ENCODE data around the gene PPP5C.
A peak's percentile ranks its signal among the peaks of the same experiment; 100 is the strongest.
"Not testable (repeated sequence)": the region's sequence is repeated elsewhere in the genome, so short reads cannot be mapped to it uniquely, and the experiment has no call there.

The PPP5C gene

DNA sequence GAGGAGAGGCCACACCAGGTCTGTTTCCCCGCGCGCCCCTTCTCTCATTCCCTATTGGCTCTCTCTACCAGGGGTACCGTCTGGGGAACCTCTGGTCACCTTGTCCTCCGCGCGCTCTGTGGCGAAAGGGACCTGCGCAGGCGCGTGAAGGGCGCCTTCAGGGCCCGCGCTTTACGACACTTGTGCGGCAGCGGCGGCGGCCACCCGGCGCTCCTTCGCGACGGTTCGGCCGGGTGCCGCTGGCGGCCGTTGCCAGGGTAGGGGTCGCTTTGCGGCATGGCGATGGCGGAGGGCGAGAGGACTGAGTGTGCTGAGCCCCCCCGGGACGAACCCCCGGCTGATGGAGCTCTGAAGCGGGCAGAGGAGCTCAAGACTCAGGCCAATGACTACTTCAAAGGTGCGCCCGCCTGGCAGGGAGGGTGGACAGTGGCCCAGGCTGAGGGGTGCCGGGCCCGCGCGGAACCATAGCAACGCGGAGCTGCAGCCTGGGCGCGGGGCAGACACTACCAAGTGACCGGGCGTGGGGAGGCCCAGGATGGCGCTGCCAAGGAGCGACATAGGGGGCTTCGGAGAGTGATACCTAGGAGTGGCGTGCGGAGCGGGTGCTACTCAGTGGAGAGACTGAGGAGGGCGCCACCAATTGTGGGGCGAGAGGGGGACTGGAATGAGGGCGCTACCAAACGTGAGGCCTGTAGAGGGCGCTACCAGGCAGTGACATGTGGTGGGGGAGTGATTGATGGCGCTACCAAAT lies at the start of gene PPP5C:
TSS of gene PPP5C (plus strand) at position 267 of the 751 bp plus-strand sequence. CDS start at position 277, 10 bp downstream.
- intact Hi-C loops (cut with DNase I), result loop anchor here (5.0 kb wide), 1 partner anchor 65 kb away; no protein-coding TSS in a partner anchor
- DNase-seq, result peak; percentile 83 to 97 (median 86)

DNA sequence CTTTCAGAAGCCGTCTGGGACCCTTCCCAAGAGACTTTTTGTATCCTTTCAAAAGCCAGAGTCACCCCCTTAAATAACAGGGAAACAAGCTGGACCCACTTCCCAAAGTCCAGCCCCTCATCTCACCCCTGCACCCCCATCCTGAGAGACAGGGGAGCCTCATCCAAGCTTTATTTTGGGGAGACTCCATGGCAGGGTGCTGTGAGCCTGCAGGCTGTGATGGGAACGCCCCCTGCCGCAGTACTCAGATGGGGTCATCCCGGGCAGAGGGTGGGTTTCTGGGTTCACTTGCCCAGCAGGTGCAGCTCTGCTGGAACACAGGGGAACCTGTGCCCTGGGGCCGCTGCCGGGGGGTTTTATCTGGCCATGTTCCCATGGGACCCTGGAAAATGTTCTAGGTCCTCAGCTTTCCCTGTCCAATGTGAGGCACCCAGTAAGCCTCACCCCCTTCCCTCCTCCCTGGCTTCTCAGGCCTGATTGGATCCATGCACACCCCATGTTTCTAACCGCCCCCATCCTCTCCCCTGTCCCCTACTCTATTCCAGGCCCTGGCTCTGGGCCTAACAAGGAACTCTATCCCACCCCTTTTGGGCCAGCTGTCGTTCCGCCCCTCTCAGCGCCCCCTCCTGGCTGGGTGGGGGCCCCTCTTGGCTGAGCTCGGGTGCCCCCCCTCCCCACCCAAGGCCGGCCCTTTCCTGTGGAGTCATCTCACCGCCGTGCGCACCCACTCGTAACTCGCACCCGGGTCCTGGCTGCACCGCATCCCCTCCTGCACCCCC lies 49.0 kb upstream of the PPP5C start:
- peak in 9 of 10 donors; percentile 19 to 85 (median 45) for DNase-seq
- intact Hi-C loops (cut with DNase I), result no loop called here

- no peak for DNase-seq
- intact Hi-C loops (cut with DNase I), result no loop called here
These were observed 48.3 kb upstream of the PPP5C start for GRCh38 chr19:46298479-46299003.

DNA sequence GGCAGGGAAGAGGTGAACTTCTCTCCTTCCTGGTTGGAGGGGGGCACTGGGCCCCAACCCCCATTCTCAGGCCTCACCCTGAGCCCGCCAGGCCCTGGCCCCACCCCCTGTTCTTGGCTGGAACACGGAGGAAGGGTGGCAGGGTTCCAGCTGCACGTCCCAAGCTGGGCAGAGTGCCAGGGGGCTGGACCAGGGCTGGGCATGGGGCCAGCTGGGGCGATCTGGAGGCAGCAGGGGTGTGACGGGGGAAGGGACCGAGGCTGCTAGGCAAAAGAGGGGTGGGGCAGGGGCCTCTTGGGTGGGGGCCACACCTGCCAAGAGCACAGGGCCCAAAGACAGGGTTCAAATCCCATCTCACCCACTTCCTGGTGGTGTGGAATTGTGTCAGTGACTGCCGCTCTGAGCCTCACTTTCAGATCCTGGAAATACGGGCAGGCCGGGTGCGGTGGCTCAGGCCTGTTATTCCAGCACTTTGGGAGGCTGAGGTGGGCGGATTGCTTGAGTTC lies 47.8 kb upstream of the PPP5C start:
- intact Hi-C loops (cut with DNase I), result no loop called here
- peak; percentile 87 to 99 (median 94) for DNase-seq

GRCh38 chr19:46299695-46300094 lies 47.2 kb upstream of the PPP5C start:
- intact Hi-C loops (cut with DNase I), result no loop called here
- no peak for DNase-seq

DNA sequence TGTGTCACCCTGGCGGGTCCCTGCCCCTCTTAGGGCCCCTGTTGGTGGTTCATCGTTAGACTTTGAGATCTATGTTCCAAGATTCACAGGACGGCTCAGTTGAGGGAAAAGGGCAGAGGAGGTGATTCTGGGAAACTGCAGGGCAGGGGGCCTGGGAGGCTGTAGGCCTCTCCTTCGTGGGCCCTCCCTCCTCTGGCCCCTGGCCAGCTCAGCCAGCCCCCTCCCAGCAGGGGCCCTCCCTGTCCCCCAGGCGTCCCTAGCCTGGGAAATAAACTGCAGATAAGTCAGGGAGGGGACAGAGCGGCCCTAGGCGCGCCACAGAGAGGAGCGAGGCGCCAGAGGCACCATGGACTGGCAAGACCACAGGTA lies 43.6 kb upstream of the PPP5C start:
- intact Hi-C loops (cut with DNase I), result no loop called here
- no peak for DNase-seq

DNA sequence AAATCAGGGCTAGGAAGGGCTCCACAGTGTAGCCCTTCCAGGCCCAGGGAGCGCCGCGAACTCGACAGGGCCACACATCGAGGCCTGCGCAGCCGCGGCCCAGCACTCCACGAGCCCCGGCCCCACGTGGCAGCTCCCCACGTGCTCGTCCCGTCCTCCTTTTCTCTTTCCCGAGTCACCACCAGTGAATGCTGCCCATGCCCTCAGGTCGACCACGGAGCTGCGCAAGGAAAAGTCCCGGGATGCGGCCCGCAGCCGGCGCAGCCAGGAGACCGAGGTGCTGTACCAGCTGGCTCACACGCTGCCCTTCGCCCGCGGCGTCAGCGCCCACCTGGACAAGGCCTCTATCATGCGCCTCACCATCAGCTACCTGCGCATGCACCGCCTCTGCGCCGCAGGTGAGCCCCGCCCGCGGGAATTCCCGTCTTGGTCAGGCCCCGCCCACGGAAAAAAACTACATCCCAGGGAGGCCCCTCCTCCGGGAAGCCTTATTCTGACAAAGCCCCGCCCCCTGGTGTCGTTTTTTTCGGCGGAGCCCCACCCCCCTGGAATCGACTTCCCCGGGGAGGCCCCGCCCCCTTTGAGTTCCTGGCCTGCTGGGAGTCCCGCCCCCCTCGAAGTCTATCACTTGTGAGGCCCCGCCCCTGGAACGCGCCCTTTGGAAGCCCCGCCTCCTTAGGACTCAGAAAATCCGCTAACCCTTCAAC lies 43.0 kb upstream of the PPP5C start:
- DNase-seq, result peak in 1 of 10 donors; percentile 73

DNA sequence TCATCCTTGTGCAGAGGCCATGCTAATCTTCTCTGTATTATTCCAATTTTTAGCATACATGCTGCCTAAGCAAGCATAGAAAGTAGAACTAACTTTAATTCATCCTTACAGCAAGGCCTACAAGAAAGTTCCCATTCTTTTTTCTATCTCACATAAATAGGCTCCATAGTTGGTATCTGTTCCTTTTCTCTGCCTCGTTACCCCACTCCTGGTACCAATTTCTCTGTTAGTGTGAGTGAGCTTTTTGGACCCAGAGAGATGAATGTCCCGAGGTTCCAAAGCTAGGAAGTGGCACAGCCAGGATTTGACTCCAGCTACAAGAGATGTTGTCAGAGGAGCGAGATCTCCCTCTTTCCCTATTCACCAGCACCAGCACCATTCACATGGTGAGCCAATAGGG lies 40.4 kb upstream of the PPP5C start:
- no peak for DNase-seq
- intact Hi-C loops (cut with DNase I), result no loop called here

More for the DNA sequence above, 43.0 kb upstream of the PPP5C start:
- intact Hi-C loops (cut with DNase I), result no loop called here

DNA sequence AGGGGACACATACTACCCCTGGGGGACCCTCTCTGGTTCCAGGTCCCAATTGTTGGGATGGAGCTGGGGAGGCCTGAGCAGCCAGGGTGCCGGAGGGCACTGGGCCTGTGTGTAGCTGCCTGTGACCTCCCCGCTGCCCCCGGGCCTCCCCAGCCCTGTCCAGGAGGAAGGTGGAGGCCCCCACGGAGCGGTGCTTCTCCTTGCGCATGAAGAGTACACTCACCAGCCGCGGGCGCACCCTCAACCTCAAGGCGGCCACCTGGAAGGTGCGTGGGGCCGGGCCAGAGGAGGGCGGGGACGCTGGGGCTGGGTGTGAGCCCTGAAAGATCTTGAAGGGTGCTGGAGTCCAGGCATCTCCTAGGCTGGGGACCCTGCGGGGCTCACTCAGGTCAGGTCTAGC lies 38.4 kb upstream of the PPP5C start:
- intact Hi-C loops (cut with DNase I), result no loop called here
- no peak for DNase-seq

- no peak for DNase-seq
- intact Hi-C loops (cut with DNase I), result no loop called here
These were observed 37.8 kb upstream of the PPP5C start for GRCh38 chr19:46309056-46309455.

- intact Hi-C loops (cut with DNase I), result no loop called here
These were observed 35.4 kb upstream of the PPP5C start for GRCh38 chr19:46311444-46311843.

DNA sequence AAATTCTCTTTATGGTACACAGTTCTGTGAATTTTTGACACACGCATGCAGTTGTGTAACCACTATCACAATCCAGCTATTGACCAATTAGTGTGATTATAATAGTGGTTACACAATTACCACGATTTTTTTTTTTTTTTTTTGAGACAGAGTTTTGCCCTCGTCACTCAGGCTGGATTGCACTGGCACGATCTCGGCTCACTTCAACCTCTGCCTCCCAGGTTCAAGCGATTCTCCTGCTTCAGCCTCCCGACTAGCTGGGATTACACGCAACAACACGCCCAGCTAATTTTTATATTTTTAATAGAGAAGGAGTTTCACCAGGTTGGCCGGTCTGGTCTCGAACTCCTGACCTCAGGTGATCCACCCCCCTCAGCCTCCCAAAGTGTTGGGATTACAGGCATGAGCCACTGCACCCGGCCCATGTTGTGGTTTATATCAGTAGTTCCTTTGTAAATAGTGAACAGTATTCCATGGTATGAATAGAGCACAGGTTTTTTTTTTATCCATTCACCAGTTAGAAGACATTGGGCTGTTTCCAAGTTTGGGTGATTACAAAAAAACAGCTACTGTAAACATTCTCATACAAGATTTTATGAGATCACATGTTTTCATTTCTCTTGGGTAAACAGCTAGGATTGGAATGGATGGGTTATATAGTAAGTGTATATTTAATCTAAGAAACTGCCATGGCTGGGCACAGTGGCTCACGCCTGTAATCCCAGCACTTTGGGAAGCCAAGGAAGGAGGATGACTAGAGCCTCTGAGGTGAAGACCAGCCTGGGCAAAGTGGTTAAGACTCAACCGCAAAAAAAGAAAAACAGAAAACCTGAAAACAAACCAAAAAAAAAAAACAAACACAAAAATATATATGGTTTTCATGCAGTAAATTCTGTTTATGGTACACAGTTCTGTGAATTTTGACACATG lies 33.1 kb upstream of the PPP5C start:
- intact Hi-C loops (cut with DNase I); DNase-seq: not testable (repeated sequence)

More at GRCh38 chr19:46311444-46311843, 35.4 kb upstream of the PPP5C start:
- DNase-seq, result no peak

DNA sequence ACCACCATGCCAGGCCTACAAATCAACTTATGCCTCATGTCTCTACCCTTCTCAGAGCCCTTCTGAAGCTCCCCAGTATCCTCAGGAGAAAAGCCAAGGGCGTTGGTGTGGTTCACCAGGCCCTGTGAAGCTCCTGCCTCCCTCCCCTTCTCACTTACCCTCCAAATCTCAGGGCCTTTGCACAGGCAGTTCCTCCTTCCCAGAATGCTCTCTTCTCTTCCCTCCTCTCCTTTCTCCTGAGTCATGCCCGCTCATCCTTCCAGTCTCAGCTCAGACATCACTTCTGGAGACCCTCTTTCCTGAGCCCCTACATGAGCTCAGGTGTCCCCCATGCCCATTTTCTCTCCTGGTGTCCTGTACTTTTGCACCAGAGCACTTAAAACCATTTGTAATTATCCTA lies 29.5 kb upstream of the PPP5C start:
- intact Hi-C loops (cut with DNase I), result no loop called here
- DNase-seq, result no peak

- DNase-seq, result peak in 2 of 10 donors; percentile 25 to 26
- intact Hi-C loops (cut with DNase I), result no loop called here
These were observed 27.3 kb upstream of the PPP5C start for GRCh38 chr19:46319613-46320012.

GRCh38 chr19:46320559-46320958 lies 26.3 kb upstream of the PPP5C start:
- DNase-seq, result no peak
- intact Hi-C loops (cut with DNase I), result no loop called here

DNA sequence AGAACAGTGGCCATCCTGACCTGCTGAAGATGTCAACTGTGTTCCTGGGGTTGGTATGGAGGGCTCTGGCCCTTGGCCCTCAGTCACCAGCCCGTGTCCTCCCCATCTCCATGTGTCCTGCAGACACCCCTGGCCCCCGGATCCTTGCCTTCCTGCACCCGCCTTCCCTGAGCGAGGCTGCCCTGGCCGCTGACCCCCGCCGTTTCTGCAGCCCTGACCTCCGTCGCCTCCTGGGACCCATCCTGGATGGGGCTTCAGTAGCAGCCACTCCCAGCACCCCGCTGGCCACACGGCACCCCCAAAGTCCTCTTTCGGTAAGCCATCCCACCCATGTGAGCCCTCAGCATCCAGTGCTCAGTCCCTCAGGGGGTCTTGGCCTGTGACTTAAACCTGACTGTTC lies 25.2 kb upstream of the PPP5C start:
- no peak for DNase-seq
- intact Hi-C loops (cut with DNase I), result no loop called here

- intact Hi-C loops (cut with DNase I); DNase-seq: not testable (repeated sequence)
These were observed 23.7 kb upstream of the PPP5C start for GRCh38 chr19:46323227-46323626.

- intact Hi-C loops (cut with DNase I), result no loop called here
These were observed 22.6 kb upstream of the PPP5C start for GRCh38 chr19:46324277-46324676.

GRCh38 chr19:46326608-46327007 lies 20.3 kb upstream of the PPP5C start:
- intact Hi-C loops (cut with DNase I), result no loop called here
- no peak for DNase-seq

More at GRCh38 chr19:46324277-46324676, 22.6 kb upstream of the PPP5C start:
- no peak for DNase-seq
